RWPE2 (cell line): ENCODE results near the gene DAZAP1.

Experiments
- ATAC-seq: fragments of 200-7000 bp; cut with Tn5 transposase; 3 replicates; pipeline ENCODE4 v1.9.1; 2021; ENCODE audit warnings: low read depth
- DNase-seq: peaks from one replicate; pipeline ENCODE4 v3.0.0-alpha.2; 2020; ENCODE audit warnings: low spot score
- H3K27ac ChIP-seq: fragments of 450-650 bp; 2 replicates; pipeline ENCODE4 v1.5.1; 2017; ENCODE audit warnings: mild to moderate bottlenecking; ENCODE audit not compliant: poor library complexity, severe bottlenecking
- H3K27me3 ChIP-seq: fragments of 250-450 bp; sonication (Bioruptor Pico); 2 replicates; pipeline ENCODE4 v1.5.1; 2021; ENCODE audit warnings: mild to moderate bottlenecking, moderate library complexity; ENCODE audit not compliant: insufficient read depth, poor library complexity, severe bottlenecking
- H3K36me3 ChIP-seq: fragments of 250-450 bp; sonication (Bioruptor Pico); 2 replicates; pipeline ENCODE4 v1.5.1; 2020; ENCODE audit warnings: low read depth, mild to moderate bottlenecking, moderate library complexity
- H3K4me1 ChIP-seq: fragments of 250-450 bp; sonication (Bioruptor Pico); 2 replicates; pipeline ENCODE4 v1.5.1; 2021; ENCODE audit warnings: mild to moderate bottlenecking, moderate library complexity; ENCODE audit not compliant: insufficient read depth, poor library complexity, severe bottlenecking
- H3K4me3 ChIP-seq: fragments of 250-450 bp; sonication (Bioruptor Pico); 2 replicates; pipeline ENCODE4 v1.5.1; 2021; ENCODE audit warnings: mild to moderate bottlenecking, moderate library complexity; ENCODE audit not compliant: severe bottlenecking
- H3K9me3 ChIP-seq: fragments of 250-450 bp; sonication (Bioruptor Pico); 2 replicates; pipeline ENCODE4 v1.5.1; 2021; ENCODE audit warnings: mild to moderate bottlenecking, moderate library complexity; ENCODE audit not compliant: severe bottlenecking
- TF ChIP-seq, protein P1 (sequence below): fragments of 450-650 bp; IDR thresholded peaks from one replicate; pipeline ENCODE4 v1.5.1; 2017; ENCODE audit warnings: mild to moderate bottlenecking, moderate library complexity; ENCODE audit not compliant: poor library complexity, severe bottlenecking

DAZAP1 gene

DNA sequence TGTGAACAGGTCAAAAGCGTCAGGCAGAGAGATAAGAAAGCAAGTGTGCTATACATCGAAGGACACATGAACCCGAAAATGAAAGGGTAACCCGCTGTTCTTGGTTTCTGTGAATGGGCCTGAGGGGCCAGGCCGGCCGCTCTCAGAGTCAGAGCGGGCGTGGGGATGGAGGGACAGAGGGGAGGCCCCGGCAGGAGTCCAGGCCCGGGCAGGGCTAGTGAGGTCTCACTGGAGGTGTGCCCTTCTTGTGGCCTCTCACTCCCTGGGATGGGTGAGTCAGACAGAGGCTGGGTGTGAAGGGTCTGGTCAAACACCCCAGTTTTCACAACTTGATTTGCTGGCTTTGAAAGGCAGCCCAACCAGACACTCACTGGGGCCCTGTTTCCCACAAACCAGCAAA lies 41.1 kb upstream of the DAZAP1 start:
- no peak for DNase-seq
- Histone ChIP-seq H3K27ac (no peak overlapping the region), H3K9me3 (no peaks in the 10 kb centered on the region), H3K27me3 (no peaks in the 10 kb centered on the region), H3K36me3 (peaks cover 46% of the 10 kb centered on the region), H3K4me3 (no peak overlapping the region), H3K4me1 (no peaks in the 10 kb centered on the region)
- TF ChIP-seq, protein P1, sequence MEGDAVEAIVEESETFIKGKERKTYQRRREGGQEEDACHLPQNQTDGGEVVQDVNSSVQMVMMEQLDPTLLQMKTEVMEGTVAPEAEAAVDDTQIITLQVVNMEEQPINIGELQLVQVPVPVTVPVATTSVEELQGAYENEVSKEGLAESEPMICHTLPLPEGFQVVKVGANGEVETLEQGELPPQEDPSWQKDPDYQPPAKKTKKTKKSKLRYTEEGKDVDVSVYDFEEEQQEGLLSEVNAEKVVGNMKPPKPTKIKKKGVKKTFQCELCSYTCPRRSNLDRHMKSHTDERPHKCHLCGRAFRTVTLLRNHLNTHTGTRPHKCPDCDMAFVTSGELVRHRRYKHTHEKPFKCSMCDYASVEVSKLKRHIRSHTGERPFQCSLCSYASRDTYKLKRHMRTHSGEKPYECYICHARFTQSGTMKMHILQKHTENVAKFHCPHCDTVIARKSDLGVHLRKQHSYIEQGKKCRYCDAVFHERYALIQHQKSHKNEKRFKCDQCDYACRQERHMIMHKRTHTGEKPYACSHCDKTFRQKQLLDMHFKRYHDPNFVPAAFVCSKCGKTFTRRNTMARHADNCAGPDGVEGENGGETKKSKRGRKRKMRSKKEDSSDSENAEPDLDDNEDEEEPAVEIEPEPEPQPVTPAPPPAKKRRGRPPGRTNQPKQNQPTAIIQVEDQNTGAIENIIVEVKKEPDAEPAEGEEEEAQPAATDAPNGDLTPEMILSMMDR = no peak
- ATAC-seq = no peak

DNA sequence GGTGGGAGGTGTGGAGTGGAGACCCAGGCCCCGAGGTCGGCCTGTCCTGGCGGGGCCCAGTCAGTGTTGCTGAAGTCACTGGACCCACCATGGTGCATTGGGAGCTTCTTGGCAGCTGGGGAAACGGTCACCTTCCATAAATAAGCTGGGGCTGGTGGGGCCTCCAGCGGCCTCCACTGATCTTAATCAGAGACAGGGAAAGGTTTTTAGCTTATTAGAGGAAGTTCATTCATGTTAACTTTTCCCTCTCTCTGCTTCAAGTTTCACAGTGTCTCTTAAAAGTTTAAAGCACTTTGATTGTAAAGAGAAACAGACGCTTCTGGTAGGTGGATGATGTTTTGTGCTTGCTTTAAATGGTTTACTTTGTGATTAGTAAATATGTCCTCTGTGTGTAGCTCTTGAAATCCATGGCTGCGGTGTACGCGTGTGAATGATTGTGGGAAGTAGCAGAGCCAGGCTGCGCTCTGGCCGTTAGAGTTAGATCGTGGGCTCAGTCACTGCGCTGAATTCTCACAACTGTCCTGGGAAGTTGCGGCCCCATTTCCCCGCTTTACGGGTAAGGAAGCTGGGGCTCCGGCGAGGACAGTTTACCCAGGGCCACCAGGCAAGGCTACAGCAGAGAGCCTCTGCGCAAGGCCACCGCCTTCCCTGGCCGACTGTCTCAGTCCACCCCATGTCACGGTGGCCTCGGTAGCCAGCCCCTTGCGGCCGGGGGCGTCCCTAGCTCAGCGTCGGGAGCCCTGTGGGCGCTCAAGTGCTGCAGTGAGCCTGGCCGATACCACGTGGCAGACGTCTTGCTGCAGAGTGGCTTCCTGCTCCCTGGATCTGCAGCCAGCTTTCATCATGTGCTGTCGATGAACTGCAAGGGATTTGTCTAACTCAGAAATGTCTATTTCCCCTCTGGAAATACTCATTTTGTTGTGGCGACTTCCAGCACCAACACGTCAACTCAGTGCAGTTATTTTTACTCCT lies 40.2 kb upstream of the DAZAP1 start:
- Histone ChIP-seq H3K27me3 (no peaks in the 10 kb centered on the region), H3K27ac (no peak overlapping the region), H3K4me1 (no peaks in the 10 kb centered on the region), H3K4me3 (no peak overlapping the region), H3K9me3 (no peaks in the 10 kb centered on the region), H3K36me3 (peaks cover 43% of the 10 kb centered on the region)
- DNase-seq = no peak
- TF ChIP-seq, protein P1 = no peak
- ATAC-seq = no peak

DNA sequence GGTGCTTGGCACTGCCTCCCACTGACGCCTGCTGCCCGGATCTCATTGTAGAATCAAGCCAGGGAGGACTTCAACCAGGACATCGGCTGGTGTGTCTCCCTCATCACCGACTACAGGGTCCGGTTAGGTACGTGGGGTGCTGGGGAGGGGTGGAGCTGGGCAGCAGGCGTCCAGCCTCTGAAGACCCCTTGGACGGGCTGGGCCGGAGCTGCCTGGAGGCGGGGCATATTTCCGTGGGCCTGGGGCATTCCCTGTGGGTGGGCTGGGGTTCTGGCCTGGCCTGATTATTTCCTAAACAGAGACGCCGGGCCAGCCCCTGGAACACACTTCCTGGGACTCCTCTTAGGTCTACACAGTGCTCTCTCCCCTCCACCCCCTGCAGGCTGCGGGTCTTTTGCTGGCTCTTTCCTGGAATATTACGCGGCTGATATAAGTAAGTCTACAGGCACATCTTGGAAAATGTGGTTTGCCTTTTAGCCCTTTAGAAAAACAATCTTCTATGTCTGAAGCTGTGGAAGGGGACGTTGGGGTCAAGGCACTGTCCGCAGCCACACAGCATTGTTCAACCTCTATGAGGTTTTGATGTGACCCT lies 38.1 kb upstream of the DAZAP1 start:
- ATAC-seq = no peak
- Histone ChIP-seq H3K4me1 (no peaks in the 10 kb centered on the region), H3K27ac (no peak overlapping the region), H3K36me3 (peaks cover 27% of the 10 kb centered on the region), H3K27me3 (no peaks in the 10 kb centered on the region), H3K4me3 (no peak overlapping the region), H3K9me3 (no peaks in the 10 kb centered on the region)
- DNase-seq = no peak
- TF ChIP-seq, protein P1 = no peak

DNA sequence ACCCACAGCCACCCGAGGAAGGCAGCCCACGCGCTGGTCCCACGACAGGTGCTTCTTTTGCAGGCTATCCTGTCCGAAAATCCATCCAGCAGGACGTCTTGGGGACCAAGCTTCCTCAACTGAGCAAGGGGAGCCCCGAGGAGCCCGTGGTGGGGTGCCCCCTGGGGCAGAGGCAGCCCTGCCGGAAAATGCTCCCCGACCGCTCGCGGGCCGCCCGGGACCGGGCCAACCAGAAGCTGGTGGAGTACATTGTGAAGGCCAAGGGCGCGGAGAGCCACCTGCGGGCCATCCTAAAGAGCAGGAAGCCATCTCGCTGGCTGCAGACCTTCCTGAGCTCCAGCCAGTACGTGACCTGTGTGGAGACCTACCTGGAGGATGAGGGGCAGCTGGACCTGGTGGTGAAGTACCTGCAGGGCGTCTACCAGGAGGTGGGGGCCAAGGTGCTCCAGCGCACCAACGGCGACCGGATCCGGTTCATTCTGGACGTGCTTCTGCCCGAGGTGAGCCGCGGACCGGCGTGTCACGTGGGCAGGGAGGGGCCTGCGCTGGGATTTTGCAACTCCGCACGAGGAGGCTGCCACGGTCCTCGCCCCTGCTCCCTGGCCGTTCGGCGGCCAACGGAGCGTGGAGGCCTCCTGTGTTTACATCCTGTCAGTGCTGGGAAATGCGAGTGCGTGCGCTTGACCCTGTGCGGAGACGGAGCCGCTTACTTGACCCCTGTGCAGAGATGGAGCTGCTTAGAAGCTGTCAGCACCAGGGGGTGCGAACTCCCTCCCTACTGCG lies 36.6 kb upstream of the DAZAP1 start:
- DNase-seq = no peak
- Histone ChIP-seq H3K27me3 (no peaks in the 10 kb centered on the region), H3K9me3 (no peaks in the 10 kb centered on the region), H3K4me1 (no peaks in the 10 kb centered on the region), H3K27ac (no peak overlapping the region), H3K4me3 (no peak overlapping the region), H3K36me3 (peaks cover 19% of the 10 kb centered on the region)
- TF ChIP-seq, protein P1 = no peak
- ATAC-seq = no peak
